GM19467 (cell line): ENCODE data around the gene ARHGEF18.
"Not testable (repeated sequence)": the region's sequence is repeated elsewhere in the genome, so short reads cannot be mapped to it uniquely, and the experiment has no call there.

Experiments used
- ATAC-seq: cut with Tn5 transposase; IDR thresholded peaks from one replicate; pipeline ENCODE4 v1.9.1; 2021; ENCODE audit warnings: mild to moderate bottlenecking, moderate library complexity; ENCODE audit not compliant: unreplicated experiment

Gene ARHGEF18

DNA sequence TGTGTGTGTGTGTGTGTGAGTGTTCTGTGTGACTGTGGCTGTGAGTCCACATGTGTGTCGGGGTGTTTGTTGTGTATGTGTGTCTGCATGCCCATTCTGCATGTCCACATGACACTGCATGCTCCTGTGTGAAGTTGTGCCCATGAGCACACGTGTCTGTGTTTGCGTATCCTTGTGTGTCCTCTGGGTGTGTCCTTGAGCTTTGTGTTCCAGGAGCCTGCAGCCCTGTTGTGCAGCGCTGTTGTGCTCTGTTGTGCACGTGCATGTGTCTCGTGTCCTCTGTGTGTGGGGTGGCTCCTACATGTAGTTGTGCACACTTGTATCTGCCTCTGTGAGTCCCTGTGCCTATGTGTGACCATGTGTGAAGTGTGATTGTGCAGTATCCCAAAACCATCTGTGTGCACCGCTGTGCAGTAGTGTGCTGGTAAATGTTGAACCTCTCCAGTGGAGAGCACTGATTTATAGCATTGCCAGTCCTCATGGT lies 2.2 kb upstream of the ARHGEF18 start:
- ATAC-seq: no peak

- not testable (repeated sequence) for ATAC-seq
Measured at GRCh38 chr19:7346997-7347396, 1.7 kb upstream of the ARHGEF18 start.

GRCh38 chr19:7349231-7349591 lies 474 bp downstream of the ARHGEF18 start:
- no peak for ATAC-seq

GRCh38 chr19:7349961-7350711 lies 1.4 kb downstream of the ARHGEF18 start:
- ATAC-seq: no peak

DNA sequence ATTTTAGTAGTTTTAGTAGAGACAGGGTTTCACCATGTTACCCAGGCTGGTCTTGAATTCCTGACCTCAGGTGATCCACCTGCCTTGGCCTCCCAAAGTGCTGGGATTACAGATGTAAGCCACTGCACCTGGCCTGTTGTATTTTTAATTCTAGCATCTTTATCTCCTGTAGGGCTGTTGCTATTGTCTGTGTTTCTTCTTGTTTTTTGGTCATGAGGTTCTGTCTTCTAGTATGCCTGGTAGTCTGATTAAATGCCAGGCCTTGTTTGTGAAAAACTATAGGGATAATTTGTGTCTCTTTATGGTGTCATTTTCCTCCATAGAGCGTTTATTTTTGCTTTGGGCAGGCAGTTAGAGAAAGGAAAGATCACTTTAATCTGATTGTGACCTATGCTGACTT lies 3.1 kb downstream of the ARHGEF18 start:
- no peak for ATAC-seq

DNA sequence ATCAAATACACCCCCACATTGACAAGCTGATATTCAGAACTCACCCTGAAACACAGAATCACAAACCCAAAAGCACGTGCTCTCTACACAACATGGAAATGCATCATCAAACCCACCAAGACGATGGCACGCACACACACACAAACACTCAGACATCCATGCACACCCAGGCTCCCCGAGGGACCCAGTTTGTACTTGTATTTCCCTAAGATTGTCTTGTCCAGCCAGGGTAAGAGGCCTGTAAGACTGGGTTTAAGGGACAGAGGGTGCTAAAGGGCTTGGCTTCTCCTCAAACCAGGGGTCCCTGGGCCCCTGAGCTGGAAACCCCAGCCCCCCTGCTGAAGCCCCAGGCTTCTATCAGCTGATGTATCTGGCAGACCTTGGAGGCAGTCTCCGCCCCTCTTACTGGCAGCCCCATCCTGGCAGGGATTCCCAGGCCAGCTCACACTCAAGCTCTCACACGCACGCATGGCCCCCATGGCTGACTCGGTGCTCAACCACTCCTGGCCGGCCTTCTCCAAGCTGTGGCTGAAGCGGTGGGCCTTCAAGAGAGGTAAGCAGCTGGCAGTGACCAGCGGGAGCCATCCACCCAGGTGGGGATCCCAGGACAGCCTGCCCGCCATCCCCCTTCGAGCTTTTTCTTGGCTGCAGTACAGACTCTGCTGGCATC lies 6.5 kb downstream of the ARHGEF18 start:
- no peak for ATAC-seq

DNA sequence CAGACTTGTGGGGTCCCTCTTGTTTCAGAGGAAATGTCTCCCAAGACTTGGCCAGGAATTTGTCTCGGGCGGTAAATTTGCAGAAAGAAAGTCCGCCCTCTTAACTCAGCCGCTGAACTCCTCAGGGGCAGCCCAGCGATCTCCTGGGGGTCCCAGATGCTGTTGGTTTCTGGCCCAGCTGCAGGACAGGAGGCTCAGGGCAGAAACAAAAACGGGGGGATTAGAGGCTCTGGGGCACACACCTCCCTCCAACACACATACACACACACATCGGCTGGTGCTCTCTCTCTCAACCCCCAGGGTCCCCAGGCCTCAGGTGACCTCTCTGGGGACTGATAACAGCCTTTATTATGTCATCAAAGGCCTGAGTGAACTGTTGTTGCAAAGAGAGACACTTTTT lies 7.1 kb downstream of the ARHGEF18 start:
- no peak for ATAC-seq

DNA sequence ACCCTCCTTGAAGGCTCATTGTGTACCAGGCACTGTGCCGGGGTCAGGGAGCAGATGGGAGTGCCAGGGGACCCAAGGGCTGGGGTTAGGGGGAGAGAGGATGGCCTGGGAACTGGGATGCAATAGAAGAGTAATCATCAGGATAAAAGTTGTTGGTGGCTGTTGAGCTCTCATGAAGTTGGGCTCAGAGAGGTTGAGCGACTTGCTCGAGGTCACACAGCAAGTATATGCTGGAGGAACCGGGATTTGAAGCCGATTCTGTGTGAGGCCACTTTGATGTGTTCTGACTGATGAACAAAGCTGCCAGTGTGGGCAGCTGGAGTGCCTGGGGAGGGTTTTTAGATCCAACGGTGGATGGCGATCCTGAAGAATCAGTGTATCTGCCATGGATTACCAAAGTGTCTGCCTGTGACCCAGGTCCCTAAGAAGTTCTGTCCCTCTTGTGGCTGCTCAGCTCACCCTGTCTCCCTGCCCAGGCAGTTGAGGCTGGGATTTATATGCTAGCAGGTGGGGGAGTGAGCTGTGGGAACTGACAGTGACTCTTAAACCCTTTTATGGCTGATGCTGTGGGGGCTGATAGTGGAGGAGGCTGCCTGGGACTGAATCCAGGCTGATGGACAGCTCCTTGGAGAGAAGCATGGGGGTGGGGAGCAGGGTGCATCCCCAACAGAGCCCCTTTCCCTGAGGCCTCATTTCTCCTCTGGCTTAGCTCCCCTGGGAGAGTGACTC lies 8.3 kb downstream of the ARHGEF18 start:
- no peak for ATAC-seq

GRCh38 chr19:7358102-7358597 lies 9.4 kb downstream of the ARHGEF18 start:
- no peak for ATAC-seq

GRCh38 chr19:7360393-7360984 lies 11.8 kb downstream of the ARHGEF18 start:
- no peak for ATAC-seq

- no peak for ATAC-seq
Measured at GRCh38 chr19:7363225-7363624, 14.5 kb downstream of the ARHGEF18 start.

GRCh38 chr19:7366701-7367420 lies 18.1 kb downstream of the ARHGEF18 start:
- no peak for ATAC-seq

- ATAC-seq: no peak
Measured at GRCh38 chr19:7368456-7368855, 19.7 kb downstream of the ARHGEF18 start.

DNA sequence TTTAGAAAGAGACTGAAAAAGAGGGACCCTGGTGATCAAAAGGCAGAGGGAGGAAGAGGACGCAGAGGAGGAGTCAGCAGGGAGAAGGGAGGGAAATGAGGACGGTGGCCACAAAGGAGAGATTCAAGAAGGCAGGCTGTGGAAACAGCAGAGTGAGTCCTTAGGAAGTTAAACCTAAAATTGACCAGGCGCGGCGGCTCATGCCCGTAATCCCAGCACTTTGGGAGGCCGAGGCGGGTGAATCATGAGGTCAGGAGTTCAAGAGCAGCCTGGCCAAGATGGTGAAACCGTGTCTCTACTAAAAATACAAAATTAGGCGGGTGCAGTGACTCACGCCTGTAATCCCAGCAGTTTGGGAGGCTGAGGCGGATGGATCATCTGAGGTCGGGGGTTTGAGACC lies 20.1 kb downstream of the ARHGEF18 start:
- ATAC-seq: not testable (repeated sequence)

DNA sequence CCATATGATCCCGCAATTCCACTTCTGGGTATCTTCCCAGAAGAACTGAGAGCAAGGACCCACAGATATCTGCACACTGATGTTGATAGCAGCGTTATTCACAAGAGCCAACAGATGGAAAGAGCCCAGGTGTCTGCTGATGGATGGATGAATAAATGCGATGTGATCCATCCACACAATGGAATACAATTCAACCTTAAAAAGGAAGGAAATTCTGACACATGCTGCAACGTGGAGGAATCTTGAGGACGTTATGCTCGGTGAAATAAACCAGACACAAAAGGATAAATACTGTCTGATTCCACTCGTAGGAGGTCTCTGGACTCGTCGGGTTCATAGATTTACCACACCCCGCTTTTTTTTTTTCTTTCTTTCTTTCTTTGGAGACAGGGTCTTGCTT lies 21.8 kb downstream of the ARHGEF18 start:
- no peak for ATAC-seq

DNA sequence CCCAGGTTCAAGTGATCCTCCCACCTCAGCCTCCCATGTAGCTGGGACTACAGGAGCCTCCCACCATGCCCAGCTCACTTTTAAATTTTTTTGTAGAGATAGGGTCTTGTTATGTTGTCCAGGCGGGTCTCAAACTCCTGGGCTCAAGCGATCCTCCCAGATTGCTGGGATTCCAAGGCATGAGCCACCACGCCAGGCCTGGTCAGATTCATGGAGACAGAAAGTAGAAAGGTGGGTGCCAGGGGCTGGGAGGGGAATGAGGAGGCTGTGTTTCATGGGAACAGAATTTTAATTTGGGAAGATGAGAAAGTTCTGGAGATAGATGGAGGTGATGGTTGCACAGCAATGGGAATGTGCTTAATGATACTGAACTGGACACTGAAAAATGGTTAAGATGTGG lies 22.3 kb downstream of the ARHGEF18 start:
- no peak for ATAC-seq

DNA sequence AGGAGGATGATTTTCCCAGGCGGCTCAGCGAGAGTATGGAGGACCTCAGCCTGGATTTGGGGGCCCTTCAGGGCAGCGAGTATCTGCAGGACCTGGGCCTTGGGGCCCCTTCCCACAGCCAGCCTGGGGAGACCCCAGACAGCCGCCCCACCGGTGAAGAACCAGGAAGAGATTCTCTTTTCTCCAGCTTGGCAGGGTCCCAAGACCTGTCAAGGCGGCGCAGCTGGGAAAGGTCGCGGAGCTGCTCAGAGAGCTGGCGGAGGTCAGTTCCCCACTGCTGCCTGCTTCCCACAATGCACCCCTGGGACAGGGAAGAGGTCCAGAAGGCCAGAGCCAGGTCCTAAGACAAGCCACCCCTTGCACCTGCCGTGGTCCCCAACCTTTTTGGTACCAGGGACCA lies 24.1 kb downstream of the ARHGEF18 start:
- no peak for ATAC-seq

DNA sequence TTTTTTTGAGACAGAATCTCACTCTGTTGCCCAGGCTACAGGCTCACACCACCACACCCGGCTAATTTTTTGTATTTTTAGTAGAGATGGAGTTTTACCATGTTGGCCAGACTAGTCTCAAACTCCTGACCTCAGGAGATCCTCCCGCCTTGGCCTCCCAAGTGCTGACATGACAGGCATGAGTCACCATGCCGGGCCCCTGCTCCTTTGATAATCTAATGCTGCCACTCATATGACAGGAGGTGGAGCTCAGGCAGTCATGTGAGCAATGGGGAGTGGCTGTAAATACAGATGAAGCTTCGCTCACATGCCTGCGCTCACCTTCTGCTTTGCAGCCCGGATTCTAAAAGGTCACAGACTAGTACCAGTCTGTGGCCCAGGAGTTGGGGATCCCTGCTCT lies 25.1 kb downstream of the ARHGEF18 start:
- no peak for ATAC-seq

DNA sequence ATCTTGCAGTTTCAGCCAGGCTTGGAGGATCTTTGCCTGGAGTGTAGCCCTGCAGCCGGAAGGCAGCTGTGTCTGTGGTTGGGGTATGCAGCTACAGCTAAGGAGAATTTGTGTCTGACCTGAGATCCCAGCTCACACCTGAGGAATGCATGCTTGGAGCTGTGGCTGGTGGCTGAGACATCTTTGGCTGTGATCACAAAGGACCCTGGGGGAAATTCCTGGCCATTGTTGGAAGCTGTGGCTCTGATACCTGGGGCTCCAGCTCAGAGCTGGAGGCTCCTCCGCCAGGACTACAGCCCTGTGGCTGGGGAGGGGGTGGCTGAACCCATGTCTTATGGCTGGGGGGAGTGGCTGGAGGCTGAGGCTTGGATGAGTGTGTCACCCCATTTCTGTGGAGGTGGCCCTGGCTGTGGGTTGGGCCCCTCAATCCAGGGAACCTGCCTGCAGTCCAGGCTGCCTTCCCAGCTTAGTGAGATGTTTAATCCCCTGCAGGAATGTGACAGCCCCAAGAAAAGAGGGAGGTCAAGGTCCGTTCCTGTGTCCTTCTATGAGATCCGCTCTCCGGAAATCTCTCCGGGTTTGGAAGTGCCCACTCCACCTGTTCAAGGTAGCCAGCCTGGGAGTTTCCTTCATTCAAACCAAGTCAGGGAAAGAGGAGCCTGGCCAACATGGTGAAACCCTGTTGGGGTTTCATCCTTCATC lies 27.6 kb downstream of the ARHGEF18 start:
- ATAC-seq: no peak

GRCh38 chr19:7377196-7377595 lies 28.5 kb downstream of the ARHGEF18 start:
- no peak for ATAC-seq
